RWPE1 (cell line): ENCODE data around the gene LRRC8E.
"Not testable (repeated sequence)": the region's sequence is repeated elsewhere in the genome, so short reads cannot be mapped to it uniquely, and the experiment has no call there.

Source experiments
- CTCF ChIA-PET: fragments of 350-600 bp; sonication (Branson Sonifier 250); formaldehyde crosslinking; extraction: SDS; loops from one replicate; lab custom pipeline; 2021; lab: Yijun Ruan, JAX
- POLR2A ChIA-PET: fragments of 400-600 bp; formaldehyde crosslinking; extraction: SDS; loops from one replicate; lab custom pipeline; 2020; ENCODE audit warnings: antibody characterized with exemption; ENCODE audit not compliant: low non-redundant PET; lab: Yijun Ruan, JAX
- DNase-seq: peaks from one replicate; pipeline ENCODE4 v3.0.0; 2012; ENCODE audit warnings: low spot score
- H3K27ac ChIP-seq: fragments of 450-650 bp; 2 replicates; pipeline ENCODE4 v1.5.1; 2017
- TF ChIP-seq, protein P1 (sequence below): fragments of 450-650 bp; conservative IDR thresholded peaks from 2 replicates; pipeline ENCODE4 v1.5.1; 2017; ENCODE audit warnings: low read depth, mild to moderate bottlenecking

LRRC8E gene

DNA sequence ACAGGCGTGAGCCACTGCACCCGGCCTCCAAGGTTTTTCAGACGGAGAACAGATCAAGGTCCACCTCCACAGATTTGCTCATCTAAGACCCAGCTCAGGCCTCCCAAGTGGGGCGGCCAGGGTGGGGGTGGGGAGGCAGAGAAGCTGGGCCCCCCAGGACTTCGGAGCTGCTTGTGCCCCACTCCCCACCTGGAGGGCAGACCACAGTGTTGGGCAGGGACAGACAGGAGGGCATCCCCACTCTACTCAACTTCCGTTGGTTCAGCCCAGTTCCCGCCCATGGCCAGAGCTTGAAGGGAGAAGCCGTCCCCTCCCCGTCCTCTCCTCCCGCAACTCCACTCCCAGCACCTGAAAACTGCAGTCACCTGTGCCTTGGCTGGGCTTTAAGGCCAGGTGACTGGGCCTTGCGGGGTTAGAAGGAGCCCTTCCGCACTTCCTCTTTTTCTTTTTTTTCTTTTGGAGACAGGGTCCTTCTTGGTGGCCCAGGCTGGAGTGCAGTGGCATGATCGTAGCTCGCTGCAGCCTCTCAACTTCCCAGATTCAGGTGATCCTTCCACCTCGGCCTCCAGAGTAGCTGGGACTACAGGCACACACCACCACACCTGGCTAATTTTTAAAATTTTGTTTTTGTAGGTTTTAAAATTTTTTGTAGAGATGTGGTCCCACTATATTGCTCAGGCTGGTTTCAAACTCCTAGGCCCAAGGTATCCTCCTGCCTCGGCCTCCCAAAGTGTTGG lies 734 bp upstream of the LRRC8E start:
- DNase-seq, result no peak
- POLR2A ChIA-PET, result interaction anchor here (0.6 to 1.4 kb wide), 4 partner anchors 8 to 33 kb away, joined by 3 to 6 read pairs (median 4); no protein-coding TSS in a partner anchor
- H3K27ac ChIP-seq, result peak overlapping the region; percentile 63
- TF ChIP-seq, protein P1, sequence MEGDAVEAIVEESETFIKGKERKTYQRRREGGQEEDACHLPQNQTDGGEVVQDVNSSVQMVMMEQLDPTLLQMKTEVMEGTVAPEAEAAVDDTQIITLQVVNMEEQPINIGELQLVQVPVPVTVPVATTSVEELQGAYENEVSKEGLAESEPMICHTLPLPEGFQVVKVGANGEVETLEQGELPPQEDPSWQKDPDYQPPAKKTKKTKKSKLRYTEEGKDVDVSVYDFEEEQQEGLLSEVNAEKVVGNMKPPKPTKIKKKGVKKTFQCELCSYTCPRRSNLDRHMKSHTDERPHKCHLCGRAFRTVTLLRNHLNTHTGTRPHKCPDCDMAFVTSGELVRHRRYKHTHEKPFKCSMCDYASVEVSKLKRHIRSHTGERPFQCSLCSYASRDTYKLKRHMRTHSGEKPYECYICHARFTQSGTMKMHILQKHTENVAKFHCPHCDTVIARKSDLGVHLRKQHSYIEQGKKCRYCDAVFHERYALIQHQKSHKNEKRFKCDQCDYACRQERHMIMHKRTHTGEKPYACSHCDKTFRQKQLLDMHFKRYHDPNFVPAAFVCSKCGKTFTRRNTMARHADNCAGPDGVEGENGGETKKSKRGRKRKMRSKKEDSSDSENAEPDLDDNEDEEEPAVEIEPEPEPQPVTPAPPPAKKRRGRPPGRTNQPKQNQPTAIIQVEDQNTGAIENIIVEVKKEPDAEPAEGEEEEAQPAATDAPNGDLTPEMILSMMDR, result no peak
- CTCF ChIA-PET, result interaction anchor here (0.6 to 0.7 kb wide), 3 partner anchors 11 to 16 kb away, joined by 3 to 6 read pairs (median 6); partner anchors contain the start of gene MAP2K7

DNA sequence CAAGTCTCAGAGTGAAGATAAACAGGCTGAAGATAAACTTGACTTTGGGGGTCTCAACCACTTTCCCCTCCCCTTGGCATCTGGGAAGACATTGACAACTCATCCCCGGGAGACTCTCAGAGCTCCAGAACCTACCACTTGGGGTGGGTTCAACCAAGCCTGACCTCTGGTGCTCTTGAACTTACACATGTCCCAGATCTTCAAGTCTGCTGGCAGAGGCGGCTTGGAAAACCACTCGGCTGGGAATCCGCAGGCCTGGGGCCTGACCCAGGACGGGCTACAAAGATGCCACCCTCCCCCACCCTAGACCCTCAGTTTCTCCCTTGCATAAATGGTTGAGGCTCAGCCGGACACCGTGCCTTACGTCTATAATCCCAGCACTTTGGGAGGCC lies 512 bp downstream of the LRRC8E start:
- POLR2A ChIA-PET, result interaction anchor here (0.6 to 1.4 kb wide), 6 partner anchors 9 to 494 kb away, joined by 3 to 6 read pairs (median 6); partner anchors contain the start of gene MAP2K7
- CTCF ChIA-PET, result interaction anchor here (0.6 kb wide), 1 partner anchor 1047 kb away, joined by 6 read pairs; no protein-coding TSS in a partner anchor
- H3K27ac ChIP-seq, result peak overlapping the region; percentile 63

DNA sequence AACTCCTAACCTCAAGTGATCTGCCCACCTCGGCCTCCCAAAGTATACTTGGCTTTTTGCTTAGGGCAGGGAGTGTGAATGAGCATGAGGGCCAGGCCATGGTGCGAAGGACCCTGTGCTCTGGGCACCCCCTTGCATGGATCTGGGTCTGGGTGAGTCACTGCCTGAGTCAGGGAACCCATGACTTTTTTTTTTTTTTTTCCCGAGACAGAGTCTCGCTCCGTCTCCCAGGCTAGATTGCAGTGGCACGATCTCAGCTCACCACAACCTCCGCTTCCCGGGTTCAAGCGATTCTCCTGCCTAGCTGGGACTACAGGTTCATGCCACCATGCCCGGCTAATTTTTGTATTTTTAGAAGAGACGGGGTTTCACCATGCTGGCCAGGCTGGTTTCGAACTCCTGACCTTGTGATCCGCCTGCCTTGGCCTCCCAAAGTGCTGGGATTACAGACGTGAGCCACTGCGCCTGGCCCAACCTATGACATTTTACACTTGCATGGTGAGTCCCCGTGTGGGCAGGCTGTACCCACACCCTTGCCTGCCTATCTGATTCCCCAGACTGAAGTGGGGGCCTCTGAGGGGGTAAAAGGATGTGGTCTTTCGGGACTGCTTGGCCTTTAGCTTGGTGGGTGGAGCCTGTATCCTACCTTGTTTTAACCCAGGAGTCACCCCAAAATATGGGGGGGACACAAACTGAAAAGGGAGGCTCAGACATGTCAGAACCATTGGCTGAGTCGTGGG lies 5.2 kb downstream of the LRRC8E start:
- not testable (repeated sequence) for DNase-seq
- POLR2A ChIA-PET, result interaction anchor here (0.6 kb wide), 2 partner anchors 8 to 465 kb away, joined by 7 to 8 read pairs; no protein-coding TSS in a partner anchor
- CTCF ChIA-PET, result interaction anchor here (0.6 to 1.3 kb wide), 2 partner anchors 24 to 59 kb away, joined by 3 to 4 read pairs; no protein-coding TSS in a partner anchor

More for the DNA sequence above, 512 bp downstream of the LRRC8E start:
- TF ChIP-seq, protein P1, result no peak
- DNase-seq, result no peak

DNA sequence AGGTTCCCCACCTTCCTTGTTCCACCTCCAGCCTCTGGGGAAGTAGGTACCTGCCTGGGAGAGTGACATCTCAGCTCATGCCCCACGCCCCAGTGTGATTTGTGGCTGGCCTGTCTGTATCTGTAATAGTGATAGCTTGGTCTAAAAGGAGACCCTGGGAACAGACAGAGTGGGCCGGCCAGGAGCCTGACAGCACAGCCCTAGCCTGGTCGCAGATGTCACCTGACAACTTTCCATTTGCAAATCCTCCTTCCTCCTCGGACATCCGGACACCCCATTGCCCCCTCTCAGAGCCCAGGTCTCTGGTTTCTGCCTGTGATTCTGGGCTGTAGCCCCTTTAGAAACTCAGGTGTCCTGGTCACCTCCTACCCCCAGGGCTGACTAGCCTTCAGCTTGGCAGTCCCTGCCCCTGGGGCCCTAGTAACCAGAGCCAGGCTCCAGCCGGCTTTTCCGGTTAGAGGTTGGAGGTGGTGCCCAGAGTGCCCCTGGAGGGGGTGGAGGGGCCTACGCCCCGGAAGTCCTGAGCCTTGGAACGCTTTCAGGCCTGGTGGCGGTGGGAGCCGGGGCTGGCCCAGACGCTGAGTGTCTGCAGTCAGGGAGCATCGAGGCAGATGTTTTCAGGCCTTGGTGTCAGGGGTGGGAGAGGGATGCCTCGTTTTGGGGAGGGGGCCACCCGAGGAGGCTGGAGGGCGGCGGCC lies 6.5 kb downstream of the LRRC8E start:
- peak; percentile 50 for DNase-seq
- ChIA-PET CTCF (interaction anchor here (0.6 to 1.3 kb wide), 3 partner anchors 17 to 94 kb away, joined by 3 to 5 read pairs (median 4); no protein-coding TSS in a partner anchor), POLR2A (interaction anchor here (0.6 kb wide), 1 partner anchor 24 kb away, joined by 4 read pairs; no protein-coding TSS in a partner anchor)
- H3K27ac ChIP-seq, result peak overlapping the region; percentile 95
- TF ChIP-seq, protein P1, result no peak

More for the DNA sequence above, 5.2 kb downstream of the LRRC8E start:
- H3K27ac ChIP-seq, result peak overlapping the region; percentile 95

DNA sequence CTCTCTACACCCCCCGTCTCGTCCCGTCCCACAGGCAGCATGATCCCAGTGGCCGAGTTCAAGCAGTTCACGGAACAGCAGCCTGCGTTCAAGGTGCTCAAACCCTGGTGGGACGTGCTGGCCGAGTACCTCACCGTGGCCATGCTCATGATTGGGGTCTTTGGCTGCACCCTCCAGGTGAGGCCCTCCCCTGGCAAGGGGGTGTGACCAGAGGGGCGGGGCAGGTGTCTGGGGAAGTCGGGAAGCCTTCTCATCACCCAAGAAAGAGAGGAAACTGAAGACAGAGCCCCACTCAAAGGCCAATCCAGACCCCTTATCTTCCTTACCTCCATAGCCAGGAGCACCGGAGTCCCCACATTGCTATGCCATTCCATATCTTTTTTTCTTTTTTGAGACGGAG lies 7.3 kb downstream of the LRRC8E start:
- ChIA-PET POLR2A (no interaction called here), CTCF (no interaction called here)
- DNase-seq, result no peak
- peak overlapping the region; percentile 95 for H3K27ac ChIP-seq
- TF ChIP-seq, protein P1, result no peak

DNA sequence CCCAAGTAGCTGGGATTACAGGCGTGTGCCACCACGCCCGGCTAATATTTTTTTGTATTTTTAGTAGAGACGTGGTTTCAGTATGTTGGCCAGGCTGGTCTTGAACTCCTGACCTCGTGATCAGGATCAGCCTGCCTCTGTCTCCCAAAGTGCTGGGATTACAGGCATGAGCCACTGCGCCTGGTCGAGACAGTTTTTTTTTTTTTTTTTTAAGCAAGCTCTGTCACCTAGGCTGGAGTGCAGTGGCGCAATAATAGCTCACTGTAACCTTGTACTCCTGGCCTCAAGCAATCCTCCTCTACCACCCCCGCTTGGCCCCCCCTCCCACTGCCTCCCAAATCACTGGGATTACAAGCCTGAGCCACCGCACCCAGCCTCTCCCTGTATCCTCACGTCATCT lies 9.0 kb downstream of the LRRC8E start:
- CTCF ChIA-PET, result interaction anchor here (0.7 kb wide), 2 partner anchors 45 to 1560 kb away, joined by 3 to 4 read pairs; no protein-coding TSS in a partner anchor
- POLR2A ChIA-PET, result interaction anchor here (0.6 kb wide), 1 partner anchor 57 kb away, joined by 3 read pairs; no protein-coding TSS in a partner anchor
- TF ChIP-seq, protein P1, result no peak
- no peak for DNase-seq
- peak overlapping the region; percentile 95 for H3K27ac ChIP-seq
